ENCODE results near the gene ZNF397.

GRCh38 chr18:35192415-35192814 lies 48.4 kb upstream of the ZNF397 start:
- TF ChIP-seq ZBTB33 (IDR thresholded peaks at IDR 0.05; ENCODE audit: extremely low read depth, insufficient replicate concordance, low read length) (no peak), REST (IDR thresholded peaks at IDR 0.05; ENCODE audit: low read depth) (no peak), CTCF (IDR thresholded peaks at IDR 0.05 in 2 of 3, conservative IDR thresholded peaks at IDR 0.05 in 1 of 3; ENCODE audit: borderline replicate concordance in 1 of 3, insufficient read depth in 1 of 3, low read depth in 2 of 3, low read length in 2 of 3) (no peak)
